GM18519 (cell line): ENCODE data around the gene SLC4A5.
"Not testable (repeated sequence)": the region's sequence is repeated elsewhere in the genome, so short reads cannot be mapped to it uniquely, and the experiment has no call there.

Source experiments
- ATAC-seq: cut with Tn5 transposase; IDR thresholded peaks from one replicate; pipeline ENCODE4 v1.9.1; 2021; ENCODE audit warnings: mild to moderate bottlenecking, moderate library complexity; ENCODE audit not compliant: unreplicated experiment, low FRiP score

SLC4A5 gene

GRCh38 chr2:74368499-74368898, 25.3 kb upstream of the SLC4A5 start:
- ATAC-seq = no peak

GRCh38 chr2:74367789-74368188, 24.6 kb upstream of the SLC4A5 start:
- no peak for ATAC-seq

- no peak for ATAC-seq
These were observed 22.8 kb upstream of the SLC4A5 start for GRCh38 chr2:74366036-74366435.

GRCh38 chr2:74364533-74365505, 21.6 kb upstream of the SLC4A5 start:
- no peak for ATAC-seq

- no peak for ATAC-seq
These were observed 18.1 kb upstream of the SLC4A5 start for GRCh38 chr2:74361327-74361726.

- no peak for ATAC-seq
These were observed 14.4 kb upstream of the SLC4A5 start for GRCh38 chr2:74357627-74358026.

- no peak for ATAC-seq
These were observed 6.7 kb upstream of the SLC4A5 start for GRCh38 chr2:74349889-74350288.

- ATAC-seq = no peak
These were observed 4.5 kb upstream of the SLC4A5 start for GRCh38 chr2:74347742-74348141.

- ATAC-seq = no peak
These were observed 4.1 kb upstream of the SLC4A5 start for GRCh38 chr2:74347303-74347702.

GRCh38 chr2:74345272-74345943, 2.2 kb upstream of the SLC4A5 start:
- no peak for ATAC-seq

- not testable (repeated sequence) for ATAC-seq
These were observed 7.0 kb downstream of the SLC4A5 start for GRCh38 chr2:74336227-74336626.

- no peak for ATAC-seq
These were observed 8.3 kb downstream of the SLC4A5 start for GRCh38 chr2:74334931-74335333.

- no peak for ATAC-seq
These were observed 9.2 kb downstream of the SLC4A5 start for GRCh38 chr2:74333896-74334586.

GRCh38 chr2:74333175-74333574, 10.0 kb downstream of the SLC4A5 start:
- no peak for ATAC-seq

- ATAC-seq = no peak
These were observed 10.6 kb downstream of the SLC4A5 start for GRCh38 chr2:74332550-74333174.

- ATAC-seq = no peak
These were observed 14.6 kb downstream of the SLC4A5 start for GRCh38 chr2:74328573-74328972.

GRCh38 chr2:74328074-74328473, 15.1 kb downstream of the SLC4A5 start:
- ATAC-seq = no peak

- ATAC-seq = no peak
These were observed 15.6 kb downstream of the SLC4A5 start for GRCh38 chr2:74327627-74328026.

GRCh38 chr2:74327199-74327598, 16.0 kb downstream of the SLC4A5 start:
- ATAC-seq = no peak

- ATAC-seq = no peak
These were observed 17.4 kb downstream of the SLC4A5 start for GRCh38 chr2:74325815-74326214.

GRCh38 chr2:74321737-74322136, 21.5 kb downstream of the SLC4A5 start:
- no peak for ATAC-seq
